OCI-M2 (cell line): ENCODE data around the gene COL13A1.

Experiments used
- DNase-seq: peaks from one replicate; lab custom pipeline; 2025; ENCODE audit not compliant: unreplicated experiment; lab: John Stamatoyannopoulos, UW

The COL13A1 gene

GRCh38 chr10:69902835-69903535 is 101.3 kb downstream of the COL13A1 start:
- DNase-seq = no peak

GRCh38 chr10:69904533-69904932 is 102.8 kb downstream of the COL13A1 start:
- no peak for DNase-seq

GRCh38 chr10:69906425-69906824 is 104.7 kb downstream of the COL13A1 start:
- DNase-seq = no peak

GRCh38 chr10:69907517-69907916 is 105.8 kb downstream of the COL13A1 start:
- DNase-seq = no peak

- no peak for DNase-seq
Measured at GRCh38 chr10:69908124-69908523, 106.4 kb downstream of the COL13A1 start.

GRCh38 chr10:69910561-69910960 is 108.9 kb downstream of the COL13A1 start:
- no peak for DNase-seq

GRCh38 chr10:69911613-69912528 is 110.2 kb downstream of the COL13A1 start:
- no peak for DNase-seq

GRCh38 chr10:69912589-69912988 is 110.9 kb downstream of the COL13A1 start:
- DNase-seq = no peak

- DNase-seq = no peak
Measured at GRCh38 chr10:69913606-69914382, 112.1 kb downstream of the COL13A1 start.

- DNase-seq = no peak
Measured at GRCh38 chr10:69914398-69915214, 112.9 kb downstream of the COL13A1 start.

- no peak for DNase-seq
Measured at GRCh38 chr10:69915215-69915560, 113.5 kb downstream of the COL13A1 start.

GRCh38 chr10:69916118-69916517 is 114.4 kb downstream of the COL13A1 start:
- no peak for DNase-seq

- DNase-seq = no peak
Measured at GRCh38 chr10:69918036-69918435, 116.3 kb downstream of the COL13A1 start.

GRCh38 chr10:69919250-69919649 is 117.5 kb downstream of the COL13A1 start:
- no peak for DNase-seq

GRCh38 chr10:69925111-69925510 is 123.4 kb downstream of the COL13A1 start:
- DNase-seq = no peak

GRCh38 chr10:69928339-69928738 is 126.6 kb downstream of the COL13A1 start:
- DNase-seq = no peak

GRCh38 chr10:69929575-69929974 is 127.9 kb downstream of the COL13A1 start:
- no peak for DNase-seq

GRCh38 chr10:69934768-69935167 is 133.1 kb downstream of the COL13A1 start:
- no peak for DNase-seq

GRCh38 chr10:69936091-69936490 is 134.4 kb downstream of the COL13A1 start:
- no peak for DNase-seq

- DNase-seq = no peak
Measured at GRCh38 chr10:69938541-69938991, 136.9 kb downstream of the COL13A1 start.

GRCh38 chr10:69939061-69939460 is 137.4 kb downstream of the COL13A1 start:
- no peak for DNase-seq
